HL-60 (cell line): ENCODE measurements around the gene HS1BP3.

Source experiments
- DNase-seq, 2 experiments: peaks; one replicate each; pipeline ENCODE4 v3.0.0-alpha.2; 2010 to 2020; ENCODE audit warnings: low read depth in 1 of 2, low spot score in 1 of 2
- H3K27ac ChIP-seq: fragments of 250-450 bp; sonication (Bioruptor Pico); replicated peaks from 2 replicates; pipeline ENCODE4 v1.5.1; 2020; ENCODE audit warnings: mild to moderate bottlenecking, moderate library complexity
- H3K27me3 ChIP-seq: fragments of 250-450 bp; sonication (Bioruptor Pico); 2 replicates; pipeline ENCODE4 v1.5.1; 2021; ENCODE audit warnings: mild to moderate bottlenecking, moderate library complexity; ENCODE audit not compliant: insufficient read depth, poor library complexity, severe bottlenecking
- H3K4me3 ChIP-seq: replicated peaks from 2 replicates; pipeline ENCODE4 v1.5.1; 2011; ENCODE audit warnings: mild to moderate bottlenecking, control low read depth, low read length; ENCODE audit not compliant: insufficient read depth
- CTCF ChIP-seq: IDR thresholded peaks from one replicate; pipeline ENCODE4 v1.5.1; 2011; ENCODE audit warnings: low read length, control low read depth, inconsistent platforms; ENCODE audit not compliant: insufficient read depth
- GABPA ChIP-seq: IDR thresholded peaks from 2 replicates; pipeline ENCODE4 v1.6.1; 2012; ENCODE audit warnings: low read depth
- POLR2AphosphoS5 ChIP-seq: IDR thresholded peaks from 2 replicates; pipeline ENCODE4 v1.6.1; 2012; ENCODE audit warnings: low read depth
- REST ChIP-seq: IDR thresholded peaks from 2 replicates; pipeline ENCODE4 v1.6.1; 2012; ENCODE audit warnings: low read depth; ENCODE audit not compliant: insufficient replicate concordance
- SPI1 ChIP-seq: IDR thresholded peaks from 2 replicates; pipeline ENCODE4 v1.6.1; 2012; ENCODE audit warnings: low read depth, mild to moderate bottlenecking, borderline replicate concordance

Gene HS1BP3

GRCh38 chr2:20576598-20577115 lies 74.2 kb downstream of the HS1BP3 start:
- H3K4me3 ChIP-seq: no peak overlapping the region
- TF ChIP-seq GABPA (no peak), CTCF (no peak), POLR2AphosphoS5 (no peak), SPI1 (no peak), REST (no peak)
- no peak overlapping the region for H3K27ac ChIP-seq
- H3K27me3 ChIP-seq: no peaks in the 10 kb centered on the region
- DNase-seq: no peak

- Histone ChIP-seq H3K4me3 (no peak overlapping the region), H3K27me3 (no peaks in the 10 kb centered on the region), H3K27ac (no peak overlapping the region)
- no peak for TF ChIP-seq REST
- TF ChIP-seq SPI1: no peak
- TF ChIP-seq GABPA: no peak
- no peak for TF ChIP-seq CTCF
- TF ChIP-seq POLR2AphosphoS5: no peak
- no peak for DNase-seq
Measured at GRCh38 chr2:20575935-20576597, 74.8 kb downstream of the HS1BP3 start.

GRCh38 chr2:20575414-20575813 lies 75.5 kb downstream of the HS1BP3 start:
- DNase-seq: no peak
- TF ChIP-seq REST (no peak), SPI1 (no peak), POLR2AphosphoS5 (no peak), GABPA (no peak), CTCF (no peak)
- H3K27me3 ChIP-seq: no peaks in the 10 kb centered on the region
- no peak overlapping the region for H3K27ac ChIP-seq
- no peak overlapping the region for H3K4me3 ChIP-seq
